GM21786 (cell line): ENCODE results near the gene ALPL.
"Not testable (repeated sequence)": the region's sequence is repeated elsewhere in the genome, so short reads cannot be mapped to it uniquely, and the experiment has no call there.

ENCODE experiments used
- ATAC-seq: cut with Tn5 transposase; IDR thresholded peaks from one replicate; pipeline ENCODE4 v1.9.1; 2021; ENCODE audit not compliant: unreplicated experiment

ALPL gene

GRCh38 chr1:21507511-21508270, 1.5 kb upstream of the ALPL start:
- no peak for ATAC-seq

- ATAC-seq = no peak
Measured at GRCh38 chr1:21508580-21509350, 458 bp upstream of the ALPL start.

- no peak for ATAC-seq
Measured at GRCh38 chr1:21510113-21510493, 880 bp downstream of the ALPL start.

- no peak for ATAC-seq
Measured at GRCh38 chr1:21510885-21511578, 1.8 kb downstream of the ALPL start.

GRCh38 chr1:21511579-21512522, 2.6 kb downstream of the ALPL start:
- no peak for ATAC-seq

- ATAC-seq = peak; percentile 85
Measured at GRCh38 chr1:21514245-21514644, 5.0 kb downstream of the ALPL start.

GRCh38 chr1:21517161-21517589, 8.0 kb downstream of the ALPL start:
- no peak for ATAC-seq

- ATAC-seq = no peak
Measured at GRCh38 chr1:21517660-21518480, 8.6 kb downstream of the ALPL start.

- ATAC-seq = no peak
Measured at GRCh38 chr1:21518774-21519455, 9.7 kb downstream of the ALPL start.

GRCh38 chr1:21519486-21520070, 10.4 kb downstream of the ALPL start:
- not testable (repeated sequence) for ATAC-seq

- no peak for ATAC-seq
Measured at GRCh38 chr1:21520899-21521716, 11.9 kb downstream of the ALPL start.

GRCh38 chr1:21521717-21522060, 12.5 kb downstream of the ALPL start:
- ATAC-seq = no peak

- no peak for ATAC-seq
Measured at GRCh38 chr1:21522525-21523038, 13.4 kb downstream of the ALPL start.

- peak; percentile 48 for ATAC-seq
Measured at GRCh38 chr1:21523297-21523813, 14.1 kb downstream of the ALPL start.

GRCh38 chr1:21524220-21524619, 15.0 kb downstream of the ALPL start:
- no peak for ATAC-seq

GRCh38 chr1:21524686-21525339, 15.6 kb downstream of the ALPL start:
- no peak for ATAC-seq

GRCh38 chr1:21525340-21525717, 16.1 kb downstream of the ALPL start:
- no peak for ATAC-seq
